Measurements from ENCODE around the gene RAB36. TPM values are rescaled to one million over a fixed set of nuclear protein-coding genes. Genes with fewer than 3 reads are reported as not detected.
A peak's percentile ranks its signal among the peaks of the same experiment; 100 is the strongest.

Gene RAB36
- polyA plus RNA-seq, 3 donors: 0.37 to 0.78 (median 0.49) TPM

- no peaks in the 10 kb centered on the region for H3K9me3 Mint-ChIP-seq
- peaks cover 0 to 3% (median 2%) of the 10 kb centered on the region in 3 donors for H3K27me3 Mint-ChIP-seq (ENCODE audit: low read depth in 3 of 3)
- Histone ChIP-seq H3K4me2 (replicated peaks; ENCODE audit: extremely low read depth, low read length, poor library complexity, severe bottlenecking) (no peak overlapping the region), H3K9ac (ENCODE audit: insufficient read depth, low read length, poor library complexity, severe bottlenecking) (no peak overlapping the region), H3K9me3 (replicated peaks in 1 of 2; ENCODE audit: control insufficient read depth in 1 of 2, insufficient read depth in 1 of 2, low read length in 2 of 2) (no peaks in the 10 kb centered on the region), H3K79me2 (ENCODE audit: insufficient read depth, low read length) (no peaks in the 10 kb centered on the region), H3K36me3 (replicated peaks in 1 of 2; ENCODE audit: control insufficient read depth in 1 of 2, insufficient read depth in 2 of 2, low read length in 2 of 2) (no peaks in the 10 kb centered on the region), H3K4me3 (replicated peaks in 1 of 3; ENCODE audit: low read depth in 2 of 3, low read length in 3 of 3) (no peak overlapping the region), H3K4me1 (ENCODE audit: control insufficient read depth in 1 of 2, insufficient read depth in 2 of 2, low read length in 2 of 2) (peaks cover 26 to 34% of the 10 kb centered on the region in 2 donors), H3K27ac (ENCODE audit: low read depth in 1 of 2, low read length in 2 of 2) (no peak overlapping the region), H3K27me3 (ENCODE audit: control insufficient read depth in 2 of 2, insufficient read depth in 2 of 2, low read length in 2 of 2) (no peaks in the 10 kb centered on the region), H2AFZ (ENCODE audit: insufficient read depth, low read depth, low read length, poor library complexity, severe bottlenecking) (no peak overlapping the region), H4K20me1 (ENCODE audit: insufficient read depth, low read length) (no peaks in the 10 kb centered on the region)
- H3K36me3 Mint-ChIP-seq: no peaks in the 10 kb centered on the region
- H3K27ac Mint-ChIP-seq: peak overlapping the region in 4 of 7 donors; percentile 57 to 90 (median 80)
- TF ChIP-seq CTCF (IDR thresholded peaks at IDR 0.05): no peak
- intact Hi-C loops (cut with micrococcal nuclease): no loop called here
- DNase-seq: no peak
- no CpG with 5 or more reads among the region's 3 CpGs for WGBS (ENCODE audit: insufficient coverage)
- peaks cover 25% of the 10 kb centered on the region for H3K4me1 Mint-ChIP-seq
- no peak overlapping the region for H3K4me3 Mint-ChIP-seq
Observed at GRCh38 chr22:23137468-23137867, 7.8 kb upstream of the RAB36 start.

- Mint-ChIP-seq H3K4me1 (peaks cover 29% of the 10 kb centered on the region), H3K4me3 (peak overlapping the region in 1 of 2 donors; percentile 4), H3K27me3 (ENCODE audit: low read depth in 3 of 3) (peaks cover 0 to 3% (median 2%) of the 10 kb centered on the region in 3 donors), H3K36me3 (no peaks in the 10 kb centered on the region), H3K9me3 (no peaks in the 10 kb centered on the region), H3K27ac (peak overlapping the region; percentile 76 to 90 (median 86))
- H3K27ac ChIP-seq (ENCODE audit: low read depth in 1 of 2, low read length in 2 of 2): peak overlapping the region; percentile 32 to 54
- TF ChIP-seq CTCF (IDR thresholded peaks at IDR 0.05): no peak
- no peak overlapping the region for H3K9ac ChIP-seq (ENCODE audit: insufficient read depth, low read length, poor library complexity, severe bottlenecking)
- H3K4me1 ChIP-seq (ENCODE audit: control insufficient read depth in 1 of 2, insufficient read depth in 2 of 2, low read length in 2 of 2): peaks cover 30 to 38% of the 10 kb centered on the region in 2 donors
- no peaks in the 10 kb centered on the region for H4K20me1 ChIP-seq (ENCODE audit: insufficient read depth, low read length)
- DNase-seq: peak; percentile 48 to 63 (median 60)
- no peaks in the 10 kb centered on the region for H3K36me3 ChIP-seq (replicated peaks in 1 of 2; ENCODE audit: control insufficient read depth in 1 of 2, insufficient read depth in 2 of 2, low read length in 2 of 2)
- H3K9me3 ChIP-seq (replicated peaks in 1 of 2; ENCODE audit: control insufficient read depth in 1 of 2, insufficient read depth in 1 of 2, low read length in 2 of 2): no peaks in the 10 kb centered on the region
- intact Hi-C loops (cut with micrococcal nuclease): no loop called here
- H3K79me2 ChIP-seq (ENCODE audit: insufficient read depth, low read length): no peaks in the 10 kb centered on the region
- H3K27me3 ChIP-seq (ENCODE audit: control insufficient read depth in 2 of 2, insufficient read depth in 2 of 2, low read length in 2 of 2): no peaks in the 10 kb centered on the region
- 13% methylated on average over 3 of the region's 5 CpGs for WGBS (ENCODE audit: insufficient coverage)
- no peak overlapping the region for H3K4me3 ChIP-seq (replicated peaks in 1 of 3; ENCODE audit: low read depth in 2 of 3, low read length in 3 of 3)
- peak overlapping the region; percentile 4 for H2AFZ ChIP-seq (ENCODE audit: insufficient read depth, low read depth, low read length, poor library complexity, severe bottlenecking)
- no peak overlapping the region for H3K4me2 ChIP-seq (replicated peaks; ENCODE audit: extremely low read depth, low read length, poor library complexity, severe bottlenecking)
Observed at GRCh38 chr22:23137905-23138561, 7.2 kb upstream of the RAB36 start.
